Activated CD8-positive, alpha-beta memory T cell treated with anti-CD3 and anti-CD28 coated beads, Interleukin-2, amount 50 U/mL, for 1 hour (primary cell): ENCODE results near the gene YBX2.
A peak's percentile ranks its signal among the peaks of the same experiment; 100 is the strongest.

Experiments used
- DNase-seq: peaks from one replicate; pipeline ENCODE4 v3.0.0-alpha.2; 2020; ENCODE audit errors: extremely low read depth

Gene YBX2

DNA sequence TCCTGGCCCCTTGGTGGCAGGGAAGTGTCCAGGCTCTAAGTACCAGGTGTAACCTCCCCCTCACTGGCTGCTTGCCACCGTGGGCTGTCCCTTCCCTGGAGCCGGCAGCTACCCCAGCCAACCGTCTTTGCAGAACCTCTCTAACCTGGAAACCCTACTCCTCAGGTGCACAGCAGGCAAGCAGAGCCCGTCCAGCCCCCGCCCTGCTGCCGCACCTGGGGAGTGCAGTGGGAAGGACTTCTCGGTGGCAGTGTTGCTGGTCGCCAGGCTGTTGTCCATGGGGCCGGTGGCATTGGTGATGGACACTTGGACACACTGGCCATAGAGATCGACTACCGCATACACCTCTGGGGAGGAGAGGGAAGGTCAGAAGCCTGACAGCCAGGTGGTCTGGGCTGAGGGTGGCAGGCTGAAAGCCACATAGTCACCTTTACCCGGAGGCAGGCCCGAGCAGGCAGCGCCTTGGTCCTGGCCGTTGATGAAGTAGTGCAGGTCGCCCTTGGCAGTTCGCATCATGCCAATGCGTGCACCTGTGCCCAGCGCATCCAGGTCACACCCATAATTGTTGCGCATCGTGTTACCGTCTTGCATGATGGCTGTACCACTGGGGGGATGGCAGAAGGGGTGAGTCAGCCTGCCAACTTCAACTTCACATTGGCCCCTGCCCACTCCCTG lies 28.2 kb upstream of the YBX2 start:
- no peak for DNase-seq

DNA sequence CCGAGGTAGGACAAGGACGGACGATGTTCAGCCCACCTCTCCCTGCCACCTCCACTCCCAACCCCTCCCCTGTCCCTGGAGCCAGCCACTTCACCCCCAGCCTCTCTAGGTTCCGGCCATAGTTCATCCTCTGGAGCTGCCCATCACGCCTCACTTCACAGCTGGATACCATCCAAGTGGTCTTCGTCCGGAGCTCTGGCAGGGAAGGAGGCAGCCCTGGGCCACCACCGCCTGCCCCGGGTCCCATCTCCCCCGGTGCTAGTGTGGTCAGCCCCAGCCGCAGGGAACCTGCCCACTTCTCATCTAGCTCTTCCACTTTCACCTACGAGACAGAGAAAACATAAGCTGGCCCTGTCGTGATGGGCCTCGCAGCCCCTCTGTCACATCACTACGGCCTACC lies 27.0 kb upstream of the YBX2 start:
- DNase-seq = no peak

DNA sequence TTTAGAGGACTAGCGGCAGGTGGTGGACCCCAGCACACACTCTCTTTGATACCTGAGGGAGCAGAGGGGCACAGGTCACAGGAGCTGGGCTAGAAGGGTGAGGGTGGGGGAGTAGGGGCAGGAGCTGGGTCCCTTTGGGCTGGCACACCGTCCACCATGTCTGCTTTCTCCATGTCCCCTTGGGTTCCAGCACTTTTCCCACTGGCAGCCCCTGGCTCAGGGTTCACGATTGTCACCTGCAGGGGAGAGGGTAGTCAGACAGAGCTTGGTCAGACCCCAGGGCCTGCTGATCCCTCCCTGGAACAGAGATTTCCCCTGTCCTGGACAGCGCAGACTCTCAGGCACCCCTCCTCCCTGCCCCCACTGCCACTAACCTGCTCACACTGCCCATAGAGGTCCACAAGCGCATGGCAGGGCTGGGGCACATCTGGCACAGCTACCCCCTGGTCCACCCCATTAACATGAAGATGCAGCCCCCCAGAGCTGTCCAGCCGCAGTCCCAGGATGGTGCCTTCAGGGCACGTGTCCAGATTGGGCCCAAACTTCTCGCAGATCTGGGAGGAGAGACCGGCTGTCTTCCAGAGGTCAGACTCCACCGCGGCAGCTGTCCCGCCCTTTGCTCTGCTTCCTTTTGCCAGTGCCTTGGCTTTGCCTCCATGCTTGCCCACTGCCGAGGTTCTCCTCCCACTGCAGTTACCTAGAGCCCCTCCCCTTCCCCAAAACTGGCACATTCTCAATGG lies 23.9 kb upstream of the YBX2 start:
- no peak for DNase-seq

DNA sequence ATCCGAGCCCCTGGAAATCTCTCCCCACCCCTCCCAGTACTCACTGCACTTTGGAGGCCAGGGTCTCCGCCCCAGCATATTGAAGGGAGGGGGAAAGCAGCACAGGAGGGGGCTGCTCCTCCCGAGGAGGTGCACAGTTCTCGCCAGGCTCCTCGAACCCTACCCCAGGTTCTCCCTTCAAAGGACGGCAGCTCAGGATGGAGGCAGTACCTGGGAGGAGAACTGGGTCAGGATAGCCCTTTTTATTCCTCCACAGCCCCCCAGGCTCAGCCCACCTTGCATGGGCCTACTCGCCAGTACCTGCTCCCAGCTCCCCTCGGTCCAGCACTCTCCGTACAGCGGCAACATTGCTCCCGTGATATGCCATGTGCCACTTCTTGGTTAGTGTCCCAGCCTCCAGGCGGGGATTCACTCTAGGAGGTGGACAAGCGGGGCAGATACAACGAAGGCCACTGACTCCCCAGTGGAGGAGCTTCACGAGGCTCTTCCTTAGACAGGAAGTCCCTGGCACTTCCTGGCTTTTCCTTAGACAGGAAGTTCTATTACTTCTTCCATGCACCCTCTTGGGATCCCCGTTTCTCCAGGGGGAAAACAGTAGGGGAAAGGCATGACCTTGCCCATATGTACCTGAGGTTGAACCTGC lies 22.8 kb upstream of the YBX2 start:
- DNase-seq = no peak

DNA sequence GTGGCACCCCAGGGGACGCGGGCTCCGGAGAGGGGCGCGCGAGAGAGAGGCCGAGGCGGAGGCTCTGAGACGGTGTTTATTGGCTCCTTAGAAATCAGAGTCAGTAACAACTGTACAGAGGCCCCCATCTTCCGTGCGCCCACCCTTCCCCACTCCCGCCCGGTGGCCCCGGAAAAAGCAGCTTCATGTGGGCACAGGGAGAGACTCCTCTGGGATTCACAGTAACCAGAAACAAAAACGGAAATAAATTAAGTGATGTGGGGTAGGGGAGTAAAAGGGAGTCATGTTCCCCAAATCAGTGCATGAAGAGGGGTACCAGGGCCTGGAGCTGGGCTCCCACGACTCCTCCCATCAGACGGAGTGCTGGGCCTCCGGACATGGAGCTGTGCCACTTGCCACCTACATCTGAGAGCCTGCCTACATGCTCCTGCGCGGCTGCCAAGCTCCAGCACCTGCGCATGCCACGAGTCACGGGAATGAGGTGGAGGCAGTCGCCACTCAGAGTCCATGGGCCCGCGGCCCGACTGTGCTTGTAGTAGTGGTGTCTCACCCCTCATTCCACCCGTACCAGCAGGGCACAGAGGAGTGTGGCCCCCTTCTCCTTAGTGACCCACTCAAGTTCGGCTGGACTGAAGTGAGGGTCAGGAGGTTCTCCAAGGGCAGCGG lies 21.3 kb upstream of the YBX2 start:
- no peak for DNase-seq

DNA sequence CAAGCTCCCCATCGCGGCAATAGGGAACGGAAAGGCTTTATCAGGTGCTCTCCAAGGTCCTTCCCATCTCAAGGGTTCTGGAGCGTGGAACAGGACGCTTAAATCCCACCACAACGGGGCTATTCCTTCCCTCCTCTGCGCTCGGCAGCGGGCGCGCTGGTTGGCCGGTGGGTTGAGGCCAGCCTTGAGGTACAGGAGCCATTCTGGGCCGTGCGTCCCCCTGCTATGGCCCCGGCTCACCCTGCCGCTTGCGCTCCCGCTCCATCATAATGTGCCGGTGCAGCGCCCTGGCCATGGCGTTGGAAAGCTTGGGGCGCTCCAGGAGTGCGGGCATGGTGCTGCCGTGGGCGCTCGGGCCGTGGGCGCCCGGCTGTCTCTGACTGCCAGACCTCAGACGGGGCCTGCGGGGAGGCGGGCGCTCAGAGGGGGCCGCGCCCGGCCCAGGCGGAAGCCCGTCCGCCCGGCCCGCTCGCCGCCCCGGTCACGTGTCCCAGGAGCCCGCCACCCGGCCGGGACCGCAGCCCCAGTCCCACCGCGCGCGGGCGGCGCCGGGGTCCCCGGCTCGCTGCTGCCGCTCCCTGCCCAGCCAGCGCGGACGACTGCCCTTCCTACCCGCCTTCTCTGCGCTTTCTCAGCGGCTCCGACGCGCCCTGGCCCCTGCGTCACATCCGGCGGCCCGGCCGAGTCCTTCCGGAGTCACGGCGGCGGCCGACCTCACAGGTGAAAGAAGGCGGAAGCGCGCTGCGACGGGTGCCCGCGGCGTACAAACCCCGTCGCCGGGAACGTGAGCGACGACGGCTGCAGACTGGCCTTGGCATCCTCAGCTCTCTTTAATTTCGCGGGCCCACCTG lies 20.5 kb upstream of the YBX2 start, which contains the start of gene GPS2:
Gene GPS2 (minus strand): TSS at position 642 of the 851 bp plus-strand sequence. CDS start 308 bp downstream, at position 334.
- DNase-seq = peak; percentile 82

DNA sequence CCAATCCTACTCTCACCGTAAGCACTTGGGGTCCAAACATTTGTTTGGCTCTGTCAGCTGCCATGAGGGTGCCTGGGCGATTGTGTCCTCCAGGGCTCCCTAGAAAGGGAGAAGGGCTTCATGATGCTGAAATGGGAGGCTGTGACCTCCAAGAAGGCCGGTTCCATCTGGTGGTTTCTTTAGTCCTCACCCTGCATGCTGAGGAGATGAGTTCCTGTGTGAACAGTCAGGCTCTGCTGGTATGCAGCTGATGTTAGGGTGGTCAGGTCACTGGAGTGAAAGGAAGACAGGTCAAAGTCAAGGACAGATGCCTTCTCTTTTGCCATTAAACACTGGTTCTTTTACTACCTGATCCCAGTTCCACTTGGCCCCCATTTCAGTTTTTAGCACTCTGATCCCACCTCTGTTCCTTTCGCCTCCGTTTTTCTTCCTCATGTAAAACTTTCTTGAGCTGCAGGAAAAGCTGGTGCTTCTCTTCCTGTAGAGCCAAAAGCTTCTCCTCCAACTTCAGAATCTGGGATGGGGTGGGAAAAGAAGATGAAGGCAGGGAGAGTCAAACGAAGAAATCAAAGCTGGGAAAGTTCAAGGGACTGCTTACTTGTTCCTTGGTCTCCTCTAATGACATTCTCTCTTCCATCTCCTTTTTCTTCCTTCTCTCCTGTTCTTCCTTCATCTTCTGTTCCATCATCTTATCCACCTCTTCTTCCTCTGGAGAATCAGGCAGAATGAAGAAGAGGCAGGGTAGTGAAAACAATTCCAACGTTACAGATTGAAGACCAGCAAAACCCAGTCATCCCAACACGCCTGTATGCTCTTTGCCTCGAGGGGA lies 19.7 kb upstream of the YBX2 start:
- DNase-seq = no peak

DNA sequence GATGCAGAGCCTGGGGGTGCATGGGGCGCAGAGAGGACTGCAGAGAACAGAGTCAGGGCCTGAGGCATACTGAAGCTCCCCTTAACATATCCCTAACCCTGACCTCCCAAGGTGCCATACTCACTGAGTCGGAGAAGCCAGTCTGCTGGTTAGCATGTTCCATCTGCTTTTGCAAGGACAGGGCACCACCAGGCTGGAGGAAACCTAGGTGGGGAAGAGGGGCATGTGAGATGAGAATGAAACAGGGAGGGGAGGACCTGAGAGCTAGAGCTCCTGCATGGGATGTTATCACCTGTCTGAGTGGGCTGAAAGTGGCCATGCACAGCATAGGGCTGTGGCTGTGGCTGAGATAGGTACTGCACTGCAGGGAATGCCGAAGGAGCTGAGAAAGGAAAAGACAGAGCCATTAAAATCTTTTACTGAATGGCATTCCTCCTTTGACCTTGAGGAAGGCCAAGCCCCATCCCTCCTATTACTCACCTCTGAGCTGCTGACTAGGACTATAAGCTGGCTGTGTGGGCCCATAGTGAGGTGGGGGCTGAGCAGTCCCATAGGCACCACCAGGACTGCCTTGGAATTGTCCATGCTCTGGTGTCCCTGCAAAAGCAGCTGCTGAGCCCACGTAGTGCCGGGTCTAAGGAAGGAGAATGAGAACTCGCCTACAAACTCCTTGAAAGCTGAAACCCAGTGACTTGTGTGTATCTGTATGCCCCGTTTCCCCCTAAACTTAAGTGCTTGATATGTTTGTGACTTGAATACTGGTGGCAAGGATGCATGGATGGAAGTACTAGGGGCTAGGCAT lies 18.9 kb upstream of the YBX2 start:
- DNase-seq = no peak

DNA sequence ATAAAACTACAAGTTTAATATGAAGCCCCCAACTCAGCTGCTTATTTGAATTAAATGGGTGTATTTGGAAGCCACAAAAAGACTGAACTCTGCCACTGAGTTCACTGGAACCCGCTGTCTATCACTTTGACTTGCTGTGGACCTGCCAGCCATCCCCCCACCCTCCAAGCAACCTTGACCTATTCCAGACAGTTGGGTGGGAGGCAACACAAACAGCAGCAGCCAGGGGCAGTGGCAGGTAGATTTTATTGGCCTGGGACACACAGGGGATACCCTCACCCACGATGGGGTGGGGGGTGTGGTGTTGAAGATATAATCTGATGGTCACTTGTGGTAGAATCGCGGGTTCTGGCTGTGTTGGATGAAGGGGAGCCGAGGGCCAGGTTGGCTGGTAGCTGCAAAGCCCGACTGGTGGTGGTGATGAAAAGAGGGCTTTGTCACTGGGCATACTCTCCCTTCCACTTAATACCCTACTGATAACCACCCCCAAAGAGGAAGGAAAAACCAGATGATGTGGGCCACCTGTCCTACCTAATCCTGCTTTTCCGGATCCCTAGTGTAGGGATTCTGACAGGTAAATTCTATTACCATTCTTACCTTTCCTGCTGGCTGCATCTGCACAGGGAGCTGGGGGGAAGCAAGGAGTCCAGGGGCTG lies 18.1 kb upstream of the YBX2 start:
- no peak for DNase-seq

DNA sequence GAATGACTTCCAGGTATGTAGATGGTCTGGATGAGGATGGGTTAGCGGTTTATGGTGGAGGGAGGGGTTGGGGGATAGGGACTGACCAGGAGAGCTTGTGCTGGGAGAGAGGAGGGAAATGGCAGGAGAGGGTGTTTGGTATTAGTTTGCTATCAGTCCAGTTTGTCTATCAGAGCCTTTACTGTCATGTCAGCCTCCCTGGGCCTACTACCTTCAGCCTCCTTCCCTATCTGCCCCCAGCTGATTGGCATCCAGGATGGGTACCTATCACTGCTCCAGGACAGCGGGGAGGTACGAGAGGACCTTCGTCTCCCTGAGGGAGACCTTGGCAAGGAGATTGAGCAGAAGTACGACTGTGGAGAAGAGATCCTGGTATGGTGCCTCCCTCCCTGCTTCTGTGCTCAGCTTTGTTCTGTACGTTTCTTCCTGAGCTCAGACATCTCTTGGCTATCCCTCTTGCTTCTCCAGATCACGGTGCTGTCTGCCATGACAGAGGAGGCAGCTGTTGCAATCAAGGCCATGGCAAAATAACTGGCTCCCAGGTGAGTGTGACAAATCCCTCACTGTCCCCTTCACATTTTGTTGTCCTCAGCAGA lies 16.8 kb upstream of the YBX2 start:
- DNase-seq = no peak

DNA sequence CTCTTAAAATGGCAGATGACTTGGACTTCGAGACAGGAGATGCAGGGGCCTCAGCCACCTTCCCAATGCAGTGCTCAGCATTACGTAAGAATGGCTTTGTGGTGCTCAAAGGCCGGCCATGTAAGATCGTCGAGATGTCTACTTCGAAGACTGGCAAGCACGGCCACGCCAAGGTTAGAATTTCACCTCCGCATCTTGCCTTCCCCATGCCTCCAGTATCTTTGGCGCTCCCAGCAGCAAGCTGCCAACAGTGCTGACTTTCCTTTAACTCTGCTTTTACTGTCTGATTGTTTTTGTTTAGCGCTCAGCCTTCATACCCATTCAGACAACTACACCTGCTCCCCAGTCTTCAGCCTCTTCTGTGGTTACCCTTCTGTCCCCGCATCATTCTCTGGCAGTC lies 15.2 kb upstream of the YBX2 start:
- no peak for DNase-seq

DNA sequence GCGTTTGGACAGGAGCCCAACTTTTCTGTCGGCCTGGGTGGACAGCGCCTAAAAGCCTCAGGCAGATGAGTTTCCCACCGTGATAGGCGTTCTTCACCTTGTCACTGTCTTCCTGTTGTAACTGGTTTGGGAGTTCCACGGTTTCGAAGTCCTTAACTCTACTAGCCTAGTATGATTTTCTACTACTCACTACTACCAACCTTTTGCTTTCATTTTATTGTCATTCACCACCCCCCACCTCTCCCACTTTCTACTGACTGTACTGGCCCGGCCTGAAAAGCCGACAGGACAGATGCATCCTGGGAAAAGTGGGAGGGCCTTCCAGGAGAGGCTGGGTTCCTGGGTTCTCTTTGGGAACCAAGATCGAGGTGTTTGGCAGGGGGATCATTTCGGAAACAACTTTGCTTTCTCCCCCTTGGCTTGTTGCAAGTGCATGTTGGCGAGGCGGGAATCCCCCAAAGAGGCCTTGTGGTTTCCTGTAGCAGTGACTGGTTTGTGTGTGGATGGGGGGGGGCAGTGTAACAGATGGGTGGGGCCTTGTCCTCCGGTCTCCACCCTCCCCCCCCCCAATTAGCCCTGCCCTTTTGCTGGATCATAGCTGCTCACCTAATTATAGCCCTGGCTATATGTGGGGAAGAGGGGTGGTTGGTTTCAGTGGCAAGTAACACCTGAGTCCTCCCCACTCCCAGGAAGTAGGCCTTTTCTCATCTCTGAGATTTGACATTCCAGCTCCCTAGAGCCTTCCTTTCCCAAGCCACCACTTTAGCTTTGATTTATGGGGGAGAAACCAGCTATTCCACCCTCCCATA lies 14.4 kb upstream of the YBX2 start:
- peak; percentile 88 for DNase-seq

DNA sequence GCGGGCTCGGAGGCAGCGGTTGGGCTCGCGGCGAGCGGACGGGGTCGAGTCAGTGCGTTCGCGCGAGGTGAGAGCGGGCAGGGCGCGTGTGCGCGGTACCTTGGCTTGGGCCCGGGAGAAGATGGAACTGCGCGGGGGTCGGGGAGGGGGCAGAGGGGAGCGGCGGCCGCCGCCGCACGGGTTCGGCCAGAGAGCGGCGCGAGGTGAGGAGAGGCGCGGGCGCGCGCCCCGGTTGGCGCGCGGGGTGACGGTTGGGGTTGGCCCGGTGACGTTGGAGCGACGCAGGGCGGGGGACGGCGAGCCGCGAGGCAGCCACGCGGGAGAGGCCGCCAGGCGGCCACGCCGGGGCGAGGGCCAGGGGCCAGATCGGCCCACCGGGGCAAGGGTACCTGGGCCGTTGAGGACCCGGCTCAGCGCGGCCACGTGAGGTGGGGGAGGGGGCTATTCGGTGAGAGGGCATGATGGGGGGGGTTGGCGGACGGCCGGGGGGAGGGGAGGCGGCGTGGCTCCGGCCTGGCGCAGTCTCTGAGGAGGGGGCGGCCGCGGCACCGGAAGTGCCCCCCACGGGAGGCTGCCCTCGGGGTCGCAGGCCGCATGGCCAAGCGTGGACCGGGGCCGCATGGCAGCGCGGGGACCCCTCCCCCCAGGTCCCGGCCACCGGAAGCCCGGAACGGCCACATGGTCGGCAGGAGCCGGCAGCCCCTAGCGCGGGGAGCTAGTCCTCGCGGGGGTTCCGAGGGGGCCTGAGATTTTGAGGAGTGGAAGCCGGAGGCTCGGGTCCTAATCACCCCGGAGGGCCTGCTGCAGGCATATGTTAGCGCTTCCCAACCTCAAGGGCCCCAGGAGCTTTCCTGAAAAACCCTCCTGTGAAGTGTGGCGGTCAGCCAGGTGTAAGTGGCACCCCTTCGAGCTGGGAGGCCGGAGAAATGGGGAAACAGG lies 13.5 kb upstream of the YBX2 start:
- DNase-seq = no peak

DNA sequence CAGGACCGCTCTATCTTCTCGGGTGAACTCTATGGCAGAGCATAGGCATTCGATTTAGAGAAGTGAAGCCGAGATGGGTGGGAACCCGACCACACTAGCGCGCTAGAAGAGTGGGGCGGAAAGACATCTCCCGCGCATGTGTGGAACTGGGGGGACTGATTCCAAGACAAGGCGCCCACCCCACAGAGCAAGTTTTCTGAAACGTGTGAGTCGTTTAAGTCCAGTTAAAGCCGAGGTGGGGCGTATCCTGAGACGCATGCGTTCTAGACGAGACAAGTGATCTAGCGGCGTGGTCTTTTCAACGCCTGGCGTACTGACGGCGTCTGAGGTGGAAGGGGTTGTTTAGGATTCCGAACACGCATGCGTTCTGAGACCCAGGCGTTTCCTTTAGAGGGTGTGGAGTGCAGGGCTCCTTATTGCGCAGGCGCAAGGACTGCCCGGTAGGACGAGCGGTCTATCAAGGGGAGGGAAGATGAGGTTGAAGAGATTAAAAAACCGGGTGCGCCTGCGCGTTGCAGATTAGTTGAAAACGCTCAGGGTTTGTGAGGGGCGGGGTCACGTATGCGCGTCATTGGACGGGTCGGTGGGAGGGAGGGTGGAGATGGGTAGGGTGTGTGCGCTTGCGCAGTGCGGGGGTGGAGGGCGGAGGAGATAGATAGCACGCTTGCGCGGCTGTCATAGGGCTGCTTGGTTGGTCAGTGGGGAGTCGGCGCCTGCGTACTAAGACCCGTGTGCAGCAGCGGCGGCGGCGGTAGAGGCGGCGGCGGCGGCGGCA lies 12.7 kb upstream of the YBX2 start, which contains the start of gene EIF5A:
Gene EIF5A (plus strand): TSS at position 718 of the 775 bp plus-strand sequence. CDS start 2,008 bp downstream, outside the sequence.
- DNase-seq = peak; percentile 100

DNA sequence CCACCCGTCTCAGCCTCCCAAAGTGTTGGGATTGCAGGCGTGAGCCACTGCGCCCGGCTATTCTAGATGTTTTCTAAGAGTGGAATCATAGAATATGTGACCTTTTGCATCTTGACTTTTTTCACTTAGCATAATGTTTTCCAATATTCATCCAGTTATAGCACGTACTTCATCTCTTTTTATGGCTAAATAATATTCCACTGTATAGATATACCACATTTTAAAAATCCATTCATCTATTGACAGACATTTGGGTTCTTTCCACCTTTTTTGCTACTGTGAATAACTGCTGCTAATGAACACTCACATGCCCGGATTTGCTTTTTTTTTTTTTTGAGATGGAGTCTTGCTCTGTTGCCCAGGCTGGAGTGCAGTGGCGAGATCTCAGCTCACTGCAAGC lies 9.7 kb upstream of the YBX2 start:
- no peak for DNase-seq
